Omental fat pad (tissue), 4 donors: ENCODE data around the gene GPATCH8. TPM values are rescaled to one million over a fixed set of nuclear protein-coding genes. Genes with fewer than 3 reads are reported as not detected.

Experiments used
- ATAC-seq: fragments of 150-250 bp; one replicate; pipeline ENCODE4 v1.9.1; 2016; ENCODE audit warnings: mild to moderate bottlenecking, moderate library complexity; ENCODE audit not compliant: low FRiP score
- DNase-seq: peaks from one replicate; pipeline ENCODE4 v3.0.0-alpha.2; 2019; ENCODE audit warnings: low spot score
- small RNA-seq: library from RNA; depleted of rRNA; stranded (forward); fragments of <200 nt; gene quantifications from one replicate; pipeline ENCODE3, GENCODE V24; 2016
- total RNA-seq, 4 donors: library from RNA; depleted of rRNA; stranded (reverse); fragments of >200 nt; gene quantifications; one replicate each; pipeline ENCODE4 v1.1.0, GENCODE V29; 2016
- TF ChIP-seq, protein P1 (sequence below), 3 donors: fragments of 450-650 bp; IDR thresholded peaks; one replicate each; pipeline ENCODE4 v1.5.1; 2016 to 2017; ENCODE audit warnings: antibody characterized with exemption in 3 of 3, mild to moderate bottlenecking in 3 of 3, moderate library complexity in 2 of 3

Gene GPATCH8
- total RNA-seq, 4 donors from 2014 or later = 25.7 to 58.5 (median 34.6) TPM

DNA sequence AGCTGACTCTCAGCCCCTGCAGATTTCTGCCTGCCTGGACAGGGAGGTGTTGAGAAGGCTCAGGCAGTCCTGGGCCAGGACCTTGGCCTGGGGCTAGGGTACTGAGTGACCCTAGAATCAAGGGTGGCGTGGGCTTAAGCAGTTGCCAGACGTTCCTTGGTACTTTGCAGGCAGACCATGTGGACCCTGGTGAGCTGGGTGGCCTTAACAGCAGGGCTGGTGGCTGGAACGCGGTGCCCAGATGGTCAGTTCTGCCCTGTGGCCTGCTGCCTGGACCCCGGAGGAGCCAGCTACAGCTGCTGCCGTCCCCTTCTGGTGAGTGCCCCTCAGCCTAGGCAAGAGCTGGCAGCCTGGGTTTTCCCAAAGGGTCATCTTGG is 154.2 kb downstream of the GPATCH8 start:
- no peak for ATAC-seq
- no peak for DNase-seq
- TF ChIP-seq, protein P1, sequence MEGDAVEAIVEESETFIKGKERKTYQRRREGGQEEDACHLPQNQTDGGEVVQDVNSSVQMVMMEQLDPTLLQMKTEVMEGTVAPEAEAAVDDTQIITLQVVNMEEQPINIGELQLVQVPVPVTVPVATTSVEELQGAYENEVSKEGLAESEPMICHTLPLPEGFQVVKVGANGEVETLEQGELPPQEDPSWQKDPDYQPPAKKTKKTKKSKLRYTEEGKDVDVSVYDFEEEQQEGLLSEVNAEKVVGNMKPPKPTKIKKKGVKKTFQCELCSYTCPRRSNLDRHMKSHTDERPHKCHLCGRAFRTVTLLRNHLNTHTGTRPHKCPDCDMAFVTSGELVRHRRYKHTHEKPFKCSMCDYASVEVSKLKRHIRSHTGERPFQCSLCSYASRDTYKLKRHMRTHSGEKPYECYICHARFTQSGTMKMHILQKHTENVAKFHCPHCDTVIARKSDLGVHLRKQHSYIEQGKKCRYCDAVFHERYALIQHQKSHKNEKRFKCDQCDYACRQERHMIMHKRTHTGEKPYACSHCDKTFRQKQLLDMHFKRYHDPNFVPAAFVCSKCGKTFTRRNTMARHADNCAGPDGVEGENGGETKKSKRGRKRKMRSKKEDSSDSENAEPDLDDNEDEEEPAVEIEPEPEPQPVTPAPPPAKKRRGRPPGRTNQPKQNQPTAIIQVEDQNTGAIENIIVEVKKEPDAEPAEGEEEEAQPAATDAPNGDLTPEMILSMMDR (IDR thresholded peaks at IDR 0.05) = no peak

DNA sequence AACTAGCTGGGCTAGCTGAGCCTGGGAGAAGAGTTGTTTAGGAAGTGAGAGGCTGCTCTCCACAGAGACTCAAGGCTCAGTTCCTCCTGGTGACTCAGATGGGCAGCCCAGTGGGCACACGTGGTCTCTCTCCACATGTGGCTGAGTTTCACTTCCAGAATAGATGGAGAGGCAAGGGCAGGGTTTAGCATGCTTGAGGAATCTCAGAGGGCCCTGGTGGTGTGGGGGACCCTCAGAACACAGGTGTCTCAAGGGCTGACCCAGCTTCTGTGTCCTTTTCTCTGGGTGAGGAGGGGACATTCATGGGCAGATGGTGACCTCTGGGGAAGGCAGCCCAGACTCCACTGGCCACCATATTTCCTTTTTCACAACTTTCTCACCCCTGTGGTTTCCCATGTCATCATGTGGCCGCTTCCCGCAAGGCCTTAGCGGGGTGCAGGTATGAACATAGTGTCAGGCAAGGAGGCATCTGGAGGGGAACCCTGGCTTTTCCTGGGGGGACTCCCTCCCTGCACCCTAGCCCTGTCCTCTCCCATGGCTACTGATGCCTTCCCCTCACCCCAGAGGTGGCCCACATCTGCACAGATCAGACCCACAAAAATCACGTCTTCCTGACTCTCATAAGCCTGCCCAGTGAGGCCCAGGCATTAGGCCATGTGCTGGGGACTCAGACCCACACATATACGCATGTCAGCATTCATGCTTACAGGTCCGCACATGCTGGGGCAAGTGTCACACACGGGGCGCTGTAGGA is 154.8 kb downstream of the GPATCH8 start:
- TF ChIP-seq, protein P1 (IDR thresholded peaks at IDR 0.05) = no peak
- DNase-seq = no peak

More for the DNA sequence above, 154.8 kb downstream of the GPATCH8 start:
- no peak for ATAC-seq

Small RNA genes within 50 kb of the gene (small RNA-seq; reads per million reads assigned to genes)
- not detected for gene RN7SL258P

Other genes starting within 250 kb of the GPATCH8 start
- 1 to 10 TPM in 1 of 4 donors, under 1 TPM in 3; 0.16 to 1.2 (median 0.56) TPM for gene SLC4A1, start 235.3 kb downstream of the GPATCH8 start, total RNA-seq
- gene RUNDC3A, start 194.8 kb downstream of the GPATCH8 start, total RNA-seq = under 1 TPM in 1 of 4 donors, not detected in 3; 0.84 TPM
- 10 to 100 TPM; 46.0 to 75.7 (median 60.7) TPM for gene SLC25A39, start 178.6 kb downstream of the GPATCH8 start, total RNA-seq
- 100 to 1,000 TPM; 275 to 379 (median 316) TPM for gene GRN, start 158.1 kb downstream of the GPATCH8 start, total RNA-seq
- 1 to 10 TPM in 1 of 4 donors, under 1 TPM in 3; 0.56 to 3.5 (median 0.95) TPM for gene FAM171A2, start 139.6 kb downstream of the GPATCH8 start, total RNA-seq
- 1 to 10 TPM in 2 of 4 donors, under 1 TPM in 2; 0.72 to 1.6 (median 1.0) TPM for gene ITGA2B, start 113.8 kb downstream of the GPATCH8 start, total RNA-seq
- 1 to 10 TPM in 3 of 4 donors, under 1 TPM in 1; 0.74 to 2.4 (median 2.0) TPM for gene FZD2, start 54.1 kb upstream of the GPATCH8 start, total RNA-seq
- not detected for gene MEIOC, start 153.1 kb upstream of the GPATCH8 start, total RNA-seq
- 10 to 100 TPM; 14.5 to 22.5 (median 17.6) TPM for gene CCDC43, start 186.4 kb upstream of the GPATCH8 start, total RNA-seq
- gene DBF4B, start 205.3 kb upstream of the GPATCH8 start, total RNA-seq = 1 to 10 TPM; 1.6 to 6.3 (median 2.5) TPM